Measurements from ENCODE around the gene ARHGAP21. TPM values are rescaled to one million over a fixed set of nuclear protein-coding genes. Genes with fewer than 3 reads are reported as not detected.
A peak's percentile ranks its signal among the peaks of the same experiment; 100 is the strongest.
"Not testable (repeated sequence)": the region's sequence is repeated elsewhere in the genome, so short reads cannot be mapped to it uniquely, and the experiment has no call there.

The ARHGAP21 gene
- 18.7 and 29.5 TPM in 2 replicates for total RNA-seq (2014; rRNA removed; shearing (Covaris generic); ENCODE audit: low replicate concordance)

- DNase-seq (ENCODE audit: low read depth) = peak; percentile 78
Measured at GRCh38 chr10:24723788-24724380, at the start of gene ARHGAP21. Gene ARHGAP21 (minus strand): TSS chr10:24723887. CDS start chr10:24721899, 1,988 bp downstream.

GRCh38 chr10:24771943-24772694 is 48.4 kb upstream of the ARHGAP21 start:
- in situ Hi-C loops (cut with HindIII; ENCODE audit: low pct_unique_long_range_greater_than_20kb, low sequenced_read_pairs) = no loop called here
- no peak for DNase-seq (ENCODE audit: low read depth)

More at GRCh38 chr10:24723788-24724380, at the start of gene ARHGAP21:
- in situ Hi-C loops (cut with HindIII; ENCODE audit: low pct_unique_long_range_greater_than_20kb, low sequenced_read_pairs) = no loop called here

GRCh38 chr10:24764991-24765390 is 41.3 kb upstream of the ARHGAP21 start:
- DNase-seq (ENCODE audit: low read depth); in situ Hi-C loops (cut with HindIII; ENCODE audit: low pct_unique_long_range_greater_than_20kb, low sequenced_read_pairs): not testable (repeated sequence)

DNA sequence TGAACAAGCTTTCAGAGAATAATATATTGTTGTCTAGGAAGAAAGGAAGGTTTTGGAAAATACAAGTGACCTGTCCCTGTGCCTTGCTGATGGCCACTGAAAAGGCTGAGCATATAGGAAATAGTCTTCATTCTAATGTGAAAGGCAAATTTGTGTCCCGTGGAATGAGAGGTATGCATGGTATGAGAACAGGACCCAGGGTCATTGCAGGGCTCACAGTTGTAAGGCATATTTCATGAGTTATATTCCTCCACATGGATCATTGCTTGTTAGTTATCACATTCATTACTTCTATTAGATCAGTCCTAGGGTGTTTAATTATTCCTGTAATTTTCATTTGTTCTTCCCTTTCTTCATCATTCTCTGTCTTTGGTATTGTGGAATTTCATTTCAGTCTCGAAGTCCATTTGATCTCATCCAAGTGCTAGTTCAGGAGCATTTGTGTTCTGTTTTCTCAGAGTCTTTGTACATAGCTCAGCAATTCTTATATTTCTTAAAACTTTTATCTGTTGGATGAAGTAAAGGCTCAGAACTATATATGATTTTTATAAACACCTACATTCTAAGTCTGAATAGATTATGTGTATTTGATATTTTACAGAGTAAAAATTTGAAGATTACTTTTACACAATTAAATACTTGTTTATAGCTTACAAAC is 39.4 kb upstream of the ARHGAP21 start:
- DNase-seq (ENCODE audit: low read depth) = peak; percentile 11
- in situ Hi-C loops (cut with HindIII; ENCODE audit: low pct_unique_long_range_greater_than_20kb, low sequenced_read_pairs) = no loop called here

DNA sequence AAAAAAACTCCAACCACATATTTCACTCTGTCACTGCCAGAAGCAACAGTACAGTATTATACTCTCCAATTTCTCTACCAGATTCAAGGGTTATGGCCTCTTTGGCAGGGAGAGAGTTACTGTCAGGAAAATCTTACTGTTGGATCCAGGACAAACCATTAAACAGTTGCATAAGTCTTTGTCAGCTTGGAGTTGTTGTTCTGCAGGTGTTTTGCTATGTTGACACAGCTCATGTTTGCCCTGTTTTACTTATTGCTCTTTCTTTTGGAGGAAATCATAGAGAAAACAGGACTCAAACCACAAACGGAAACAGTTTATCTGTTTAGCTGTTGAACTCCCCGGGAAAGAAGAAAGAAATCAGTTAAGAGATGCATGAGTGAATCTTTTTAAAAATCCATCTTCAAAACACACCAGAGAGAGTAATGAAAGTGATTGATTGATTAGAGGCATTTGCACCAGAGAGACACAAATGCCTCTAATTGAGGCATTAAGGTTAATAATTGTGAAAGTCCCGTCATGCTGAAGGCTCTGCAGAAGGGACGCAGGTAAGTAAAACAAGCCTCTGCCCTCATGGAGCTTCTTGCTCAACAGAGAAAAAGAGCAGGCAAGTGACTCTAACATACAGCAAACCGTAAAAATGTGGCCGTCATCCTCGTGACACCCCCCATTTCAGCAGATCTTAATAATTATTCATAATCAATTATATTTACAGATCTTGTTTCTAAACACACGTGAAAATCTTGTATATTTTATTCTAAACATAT is 38.7 kb upstream of the ARHGAP21 start:
- peak; percentile 29 for DNase-seq (ENCODE audit: low read depth)
- in situ Hi-C loops (cut with HindIII; ENCODE audit: low pct_unique_long_range_greater_than_20kb, low sequenced_read_pairs) = no loop called here

DNA sequence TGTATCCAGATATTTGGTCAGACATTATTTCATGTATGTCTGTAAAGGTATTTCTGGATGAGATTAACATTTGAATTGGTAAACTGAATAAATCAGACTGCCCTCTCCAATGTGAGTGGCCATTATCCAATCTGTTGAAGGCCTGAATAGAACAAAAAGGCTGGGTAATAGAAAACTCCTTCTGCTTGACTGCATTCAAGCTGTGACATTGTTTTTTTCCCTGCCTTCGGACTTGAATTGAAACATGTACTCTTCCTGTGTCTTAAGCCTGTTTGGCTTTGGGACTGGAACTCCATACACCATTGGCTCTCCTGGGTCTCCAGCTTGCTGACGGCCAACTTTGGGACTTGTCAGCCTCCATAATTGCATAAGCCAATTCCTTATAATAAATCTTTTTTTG is 36.0 kb upstream of the ARHGAP21 start:
- in situ Hi-C loops (cut with HindIII; ENCODE audit: low pct_unique_long_range_greater_than_20kb, low sequenced_read_pairs) = no loop called here
- DNase-seq (ENCODE audit: low read depth) = no peak

DNA sequence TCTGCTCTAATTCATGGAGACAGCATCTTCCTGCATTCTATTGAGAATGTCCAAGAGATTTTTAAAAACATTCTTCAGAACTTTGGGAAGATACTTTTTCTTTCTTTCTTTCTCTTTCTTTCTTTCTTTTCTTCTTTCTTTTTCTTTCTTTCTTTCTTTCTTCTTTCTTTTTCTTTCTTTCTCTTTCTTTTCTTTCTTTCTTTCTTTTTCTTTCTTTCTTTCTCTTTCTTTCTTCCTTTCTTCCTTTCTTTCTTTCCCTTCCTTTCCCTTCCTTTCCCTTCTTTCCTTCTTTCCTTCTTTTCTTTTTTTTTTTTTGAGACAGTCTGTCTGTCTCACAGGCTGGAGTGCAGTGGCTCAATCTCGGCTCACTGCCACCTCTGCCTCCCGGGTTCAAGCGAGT is 34.6 kb upstream of the ARHGAP21 start:
- in situ Hi-C loops (cut with HindIII; ENCODE audit: low pct_unique_long_range_greater_than_20kb, low sequenced_read_pairs); DNase-seq (ENCODE audit: low read depth): not testable (repeated sequence)

DNA sequence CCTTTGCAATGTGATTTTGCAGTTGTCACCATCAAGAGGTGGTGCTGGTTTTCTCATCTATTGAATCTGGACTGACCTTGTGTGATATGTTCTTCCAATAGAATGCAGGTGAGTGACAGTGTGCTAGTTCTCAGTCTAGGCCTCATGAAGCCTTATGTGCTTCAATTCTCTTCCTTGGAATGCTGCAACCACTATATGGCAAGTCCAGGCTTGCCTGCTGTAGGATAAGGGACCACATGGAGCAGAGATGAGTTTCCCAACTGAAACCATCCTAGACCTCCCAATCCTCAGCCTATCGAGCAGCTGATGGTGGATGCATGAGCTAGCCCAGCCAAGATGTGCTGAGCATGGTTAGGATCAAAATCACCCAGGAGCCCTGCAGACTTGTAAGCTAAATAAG is 32.6 kb upstream of the ARHGAP21 start:
- in situ Hi-C loops (cut with HindIII; ENCODE audit: low pct_unique_long_range_greater_than_20kb, low sequenced_read_pairs) = no loop called here
- DNase-seq (ENCODE audit: low read depth) = no peak

DNA sequence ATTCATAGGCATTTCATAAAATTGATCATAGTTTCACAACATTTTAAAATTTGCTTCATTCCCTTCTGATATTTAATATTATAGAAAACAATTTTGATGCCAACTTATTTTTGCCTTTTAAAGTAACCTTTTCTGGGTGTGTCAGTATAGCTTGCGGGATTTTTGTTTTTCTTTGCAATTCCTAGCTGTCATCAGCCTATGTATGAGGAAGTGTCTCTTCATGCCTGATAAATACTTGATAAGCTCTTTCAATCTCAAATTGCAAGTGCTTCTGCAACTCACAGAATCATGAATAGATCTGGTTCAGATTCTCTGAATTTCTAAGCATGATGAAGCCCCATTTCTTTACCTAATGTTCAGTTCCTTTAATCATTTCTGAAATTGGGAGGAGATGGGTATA is 28.0 kb upstream of the ARHGAP21 start:
- in situ Hi-C loops (cut with HindIII; ENCODE audit: low pct_unique_long_range_greater_than_20kb, low sequenced_read_pairs) = no loop called here
- DNase-seq (ENCODE audit: low read depth) = no peak

GRCh38 chr10:24750695-24751094 is 27.0 kb upstream of the ARHGAP21 start:
- DNase-seq (ENCODE audit: low read depth) = no peak
- in situ Hi-C loops (cut with HindIII; ENCODE audit: low pct_unique_long_range_greater_than_20kb, low sequenced_read_pairs) = no loop called here

DNA sequence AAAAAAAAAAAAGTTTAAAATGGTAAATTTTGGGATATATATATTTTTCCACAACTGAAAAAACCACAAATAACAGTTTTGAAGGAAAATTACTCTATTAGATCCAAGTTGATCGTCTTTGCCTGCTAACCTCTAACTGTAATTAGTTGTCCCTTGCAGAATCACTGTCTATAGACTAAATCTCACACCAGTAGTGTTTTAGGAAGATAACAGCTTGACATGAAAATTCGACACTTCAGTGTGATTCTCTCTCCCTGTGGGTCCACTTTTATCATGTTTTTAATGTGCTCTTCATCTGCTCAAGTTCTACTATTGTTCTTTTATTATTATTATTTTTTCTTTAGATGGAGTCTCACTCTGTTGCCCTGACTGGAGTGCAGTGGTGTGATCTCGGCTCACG is 24.5 kb upstream of the ARHGAP21 start:
- DNase-seq (ENCODE audit: low read depth) = no peak
- in situ Hi-C loops (cut with HindIII; ENCODE audit: low pct_unique_long_range_greater_than_20kb, low sequenced_read_pairs) = no loop called here

DNA sequence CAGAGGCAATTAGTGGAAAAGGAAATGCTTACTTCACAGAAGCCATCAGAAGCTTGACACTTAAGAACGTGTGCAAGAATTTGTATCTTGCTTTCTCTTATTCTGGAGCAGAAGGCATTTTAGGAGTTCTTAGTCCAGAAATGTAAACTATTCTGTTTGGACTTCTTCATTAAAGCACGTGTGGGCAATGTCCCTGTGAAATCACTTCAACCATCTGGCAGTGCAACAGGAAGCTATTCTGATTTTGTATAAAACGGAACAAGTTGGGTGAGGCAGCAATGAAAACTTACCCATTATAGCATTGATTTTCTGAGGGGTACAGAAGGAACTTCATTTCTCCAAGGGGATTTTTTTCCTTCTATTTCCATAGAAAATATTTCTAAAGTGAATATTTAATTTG is 21.3 kb upstream of the ARHGAP21 start:
- no peak for DNase-seq (ENCODE audit: low read depth)
- in situ Hi-C loops (cut with HindIII; ENCODE audit: low pct_unique_long_range_greater_than_20kb, low sequenced_read_pairs) = no loop called here

DNA sequence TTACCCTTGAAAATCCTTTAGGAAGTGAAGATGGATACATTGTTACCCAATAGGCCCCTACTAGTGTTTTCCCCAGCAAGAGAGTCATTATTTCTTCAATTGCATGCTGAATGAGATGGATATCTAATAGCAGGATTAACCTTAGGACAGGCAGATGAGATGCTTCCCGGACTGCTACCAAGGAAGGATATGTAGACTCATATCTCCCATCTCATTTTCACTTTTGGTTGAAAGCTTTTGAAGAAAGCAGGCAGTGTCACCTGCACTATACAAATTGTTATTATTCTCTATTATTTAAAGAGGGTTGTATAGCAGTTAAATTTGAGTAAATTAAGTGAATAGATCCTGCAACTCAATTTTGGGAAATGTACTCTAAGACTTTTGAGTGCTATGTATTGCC is 17.0 kb upstream of the ARHGAP21 start:
- in situ Hi-C loops (cut with HindIII; ENCODE audit: low pct_unique_long_range_greater_than_20kb, low sequenced_read_pairs) = no loop called here
- no peak for DNase-seq (ENCODE audit: low read depth)

DNA sequence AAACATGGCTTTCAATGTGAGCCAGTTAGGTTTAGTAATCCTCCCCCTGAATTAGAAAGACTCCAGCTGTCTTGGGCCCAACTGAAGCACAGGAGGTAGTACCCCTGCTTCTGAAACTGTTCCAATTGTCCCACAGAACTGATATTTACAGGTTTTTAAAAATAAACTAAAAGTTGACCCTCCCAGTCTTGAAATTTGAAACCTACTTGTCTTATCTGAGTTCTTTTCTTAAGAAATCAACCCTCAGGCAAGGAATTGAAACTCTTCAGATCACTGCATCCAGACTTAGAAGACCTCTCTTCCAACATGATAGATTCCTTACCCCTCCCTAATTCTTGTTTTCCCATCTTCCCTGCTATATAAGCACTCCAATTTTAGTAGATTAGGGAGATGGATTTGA is 13.3 kb upstream of the ARHGAP21 start:
- in situ Hi-C loops (cut with HindIII; ENCODE audit: low pct_unique_long_range_greater_than_20kb, low sequenced_read_pairs) = loop anchor here (10.0 kb wide), 1 partner anchor 88 kb away; no protein-coding TSS in a partner anchor
- no peak for DNase-seq (ENCODE audit: low read depth)

- no peak for DNase-seq (ENCODE audit: low read depth)
- in situ Hi-C loops (cut with HindIII; ENCODE audit: low pct_unique_long_range_greater_than_20kb, low sequenced_read_pairs) = loop anchor here (10.0 kb wide), 1 partner anchor 93 kb away; no protein-coding TSS in a partner anchor
Measured at GRCh38 chr10:24731942-24732341, 8.3 kb upstream of the ARHGAP21 start.

- no peak for DNase-seq (ENCODE audit: low read depth)
- in situ Hi-C loops (cut with HindIII; ENCODE audit: low pct_unique_long_range_greater_than_20kb, low sequenced_read_pairs) = loop anchor here (10.0 kb wide), 1 partner anchor 94 kb away; no protein-coding TSS in a partner anchor
Measured at GRCh38 chr10:24730811-24731210, 7.1 kb upstream of the ARHGAP21 start.

- DNase-seq (ENCODE audit: low read depth) = no peak
- in situ Hi-C loops (cut with HindIII; ENCODE audit: low pct_unique_long_range_greater_than_20kb, low sequenced_read_pairs) = no loop called here
Measured at GRCh38 chr10:24727786-24728185, 4.1 kb upstream of the ARHGAP21 start.

DNA sequence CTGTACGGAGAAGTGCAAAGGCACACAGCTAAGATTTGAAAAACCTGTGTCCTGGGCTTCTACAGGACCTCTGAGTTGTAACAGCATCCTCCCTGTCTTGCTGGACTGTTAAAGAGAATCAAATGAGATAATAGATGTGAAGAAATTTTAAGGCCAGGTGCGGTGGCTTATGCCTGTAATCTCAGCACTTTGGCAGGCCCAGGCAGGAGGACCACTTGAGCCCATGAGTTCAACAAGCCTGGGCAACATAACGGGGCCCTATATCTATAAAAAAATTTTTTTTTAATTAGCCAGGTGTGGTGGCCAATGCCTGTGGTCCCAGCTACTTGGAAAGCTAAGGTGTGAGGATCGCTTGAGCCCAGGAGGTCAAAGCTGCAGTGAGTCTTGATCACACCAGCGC is 2.9 kb upstream of the ARHGAP21 start:
- in situ Hi-C loops (cut with HindIII; ENCODE audit: low pct_unique_long_range_greater_than_20kb, low sequenced_read_pairs) = no loop called here
- DNase-seq (ENCODE audit: low read depth) = no peak
